Astrocyte (in vitro differentiated cells and primary cell): ENCODE measurements around the gene CPSF4. TPM values are rescaled to one million over a fixed set of nuclear protein-coding genes. Genes with fewer than 3 reads are reported as not detected.

Source experiments
- DNase-seq: peaks from one replicate; pipeline ENCODE4 v3.0.0-alpha.2; 2010; ENCODE audit warnings: low read depth
- FAIRE-seq: peaks from 2 replicates; lab custom pipeline; 2011; peaks lifted over from hg19 to GRCh38; lab: Jason Lieb, UNC
- H2AFZ ChIP-seq: 2 replicates; pipeline ENCODE4 v1.6.0; 2012; ENCODE audit warnings: low read depth, low read length, inconsistent platforms
- H3K27ac ChIP-seq: 2 replicates; pipeline ENCODE4 v1.5.1; 2011; ENCODE audit warnings: low read depth, low read length, inconsistent platforms
- H3K27me3 ChIP-seq: 2 replicates; pipeline ENCODE4 v1.6.0; 2011; ENCODE audit warnings: low read length, inconsistent platforms; ENCODE audit not compliant: insufficient read depth
- H3K36me3 ChIP-seq: 2 replicates; pipeline ENCODE4 v1.5.1; 2011; ENCODE audit warnings: low read length, inconsistent platforms; ENCODE audit not compliant: insufficient read depth
- H3K4me1 ChIP-seq: 2 replicates; pipeline ENCODE4 v1.5.1; 2011; ENCODE audit warnings: low read length, inconsistent platforms; ENCODE audit not compliant: insufficient read depth
- H3K4me2 ChIP-seq: 2 replicates; pipeline ENCODE4 v1.6.0; 2012; ENCODE audit warnings: low read length, inconsistent platforms
- H3K4me3 ChIP-seq: 2 replicates; pipeline ENCODE4 v1.5.1; 2011; ENCODE audit warnings: low read depth, mild to moderate bottlenecking, low read length, inconsistent platforms; ENCODE audit not compliant: insufficient read depth
- H3K79me2 ChIP-seq: 2 replicates; pipeline ENCODE4 v1.6.0; 2012; ENCODE audit warnings: mild to moderate bottlenecking, low read length, inconsistent platforms; ENCODE audit not compliant: insufficient read depth
- H3K9ac ChIP-seq: 2 replicates; pipeline ENCODE4 v1.6.0; 2012; ENCODE audit warnings: mild to moderate bottlenecking, low read length, inconsistent platforms
- H3K9me3 ChIP-seq: 2 replicates; pipeline ENCODE4 v1.5.1; 2012; ENCODE audit warnings: low read depth, mild to moderate bottlenecking, low read length, inconsistent platforms; ENCODE audit not compliant: insufficient read depth
- H4K20me1 ChIP-seq: 2 replicates; pipeline ENCODE4 v1.6.0; 2012; ENCODE audit warnings: low read length, inconsistent platforms; ENCODE audit not compliant: insufficient read depth
- H3K27ac Mint-ChIP-seq: one replicate; pipeline ENCODE4 v1.8.0; 2021; ENCODE audit warnings: mild to moderate bottlenecking, mixed read lengths; ENCODE audit not compliant: unreplicated experiment
- H3K27me3 Mint-ChIP-seq: one replicate; pipeline ENCODE4 v1.8.0; 2021; ENCODE audit warnings: low read depth, mixed read lengths; ENCODE audit not compliant: unreplicated experiment
- H3K36me3 Mint-ChIP-seq: one replicate; pipeline ENCODE4 v1.8.0; 2021; ENCODE audit warnings: low read depth, mixed read lengths; ENCODE audit not compliant: unreplicated experiment
- H3K4me1 Mint-ChIP-seq: one replicate; pipeline ENCODE4 v1.8.0; 2021; ENCODE audit warnings: low read depth, mixed read lengths; ENCODE audit not compliant: unreplicated experiment
- H3K4me3 Mint-ChIP-seq: one replicate; pipeline ENCODE4 v1.8.0; 2021; ENCODE audit warnings: mild to moderate bottlenecking, moderate library complexity, mixed read lengths; ENCODE audit not compliant: unreplicated experiment
- H3K9me3 Mint-ChIP-seq: one replicate; pipeline ENCODE4 v1.8.0; 2021; ENCODE audit warnings: mild to moderate bottlenecking, mixed read lengths; ENCODE audit not compliant: unreplicated experiment
- EZH2 ChIP-seq: IDR thresholded peaks from 2 replicates; pipeline ENCODE4 v1.6.1; 2012; ENCODE audit warnings: mild to moderate bottlenecking, low read length, inconsistent platforms; ENCODE audit not compliant: insufficient read depth
- total RNA-seq: library from RNA; stranded (reverse); gene quantifications from 2 replicates; pipeline ENCODE4 v1.2.1, GENCODE V29; 2021
- TF ChIP-seq, protein P1 (sequence below): IDR thresholded peaks from 2 replicates; pipeline ENCODE4 v1.5.1; 2011; ENCODE audit warnings: low read depth, mild to moderate bottlenecking, inconsistent platforms, low read length, moderate library complexity; ENCODE audit not compliant: insufficient read depth

Gene CPSF4
- total RNA-seq, 1 donor from 2014 or later, result 46.8 TPM

DNA sequence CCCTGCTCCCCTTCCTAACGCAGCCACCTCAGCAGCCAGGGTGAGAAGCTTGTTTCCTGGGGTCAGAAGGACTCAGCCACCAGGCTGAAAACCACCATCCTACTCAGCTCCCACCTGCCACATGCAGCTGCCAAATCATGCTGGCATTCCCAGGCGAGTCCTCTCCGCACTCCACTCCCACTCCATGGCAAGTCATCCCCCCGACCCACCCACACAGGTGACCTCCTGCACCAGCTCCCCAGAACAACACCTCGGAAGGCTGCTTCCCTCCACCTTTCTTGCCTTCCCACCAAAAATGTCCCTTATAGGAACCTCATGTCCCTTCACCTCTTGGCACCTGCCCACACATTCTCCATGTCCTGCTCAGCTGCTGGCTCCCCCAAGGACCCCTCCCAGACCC lies 35.0 kb upstream of the CPSF4 start:
- H2AFZ ChIP-seq, result no peak overlapping the region
- H3K79me2 ChIP-seq, result peaks cover 69% of the 10 kb centered on the region
- TF ChIP-seq EZH2, result no peak
- TF ChIP-seq, protein P1, sequence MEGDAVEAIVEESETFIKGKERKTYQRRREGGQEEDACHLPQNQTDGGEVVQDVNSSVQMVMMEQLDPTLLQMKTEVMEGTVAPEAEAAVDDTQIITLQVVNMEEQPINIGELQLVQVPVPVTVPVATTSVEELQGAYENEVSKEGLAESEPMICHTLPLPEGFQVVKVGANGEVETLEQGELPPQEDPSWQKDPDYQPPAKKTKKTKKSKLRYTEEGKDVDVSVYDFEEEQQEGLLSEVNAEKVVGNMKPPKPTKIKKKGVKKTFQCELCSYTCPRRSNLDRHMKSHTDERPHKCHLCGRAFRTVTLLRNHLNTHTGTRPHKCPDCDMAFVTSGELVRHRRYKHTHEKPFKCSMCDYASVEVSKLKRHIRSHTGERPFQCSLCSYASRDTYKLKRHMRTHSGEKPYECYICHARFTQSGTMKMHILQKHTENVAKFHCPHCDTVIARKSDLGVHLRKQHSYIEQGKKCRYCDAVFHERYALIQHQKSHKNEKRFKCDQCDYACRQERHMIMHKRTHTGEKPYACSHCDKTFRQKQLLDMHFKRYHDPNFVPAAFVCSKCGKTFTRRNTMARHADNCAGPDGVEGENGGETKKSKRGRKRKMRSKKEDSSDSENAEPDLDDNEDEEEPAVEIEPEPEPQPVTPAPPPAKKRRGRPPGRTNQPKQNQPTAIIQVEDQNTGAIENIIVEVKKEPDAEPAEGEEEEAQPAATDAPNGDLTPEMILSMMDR, result no peak
- peaks cover 19% of the 10 kb centered on the region for H3K36me3 Mint-ChIP-seq
- H3K4me2 ChIP-seq, result peak overlapping the region; percentile 4
- peaks cover 22% of the 10 kb centered on the region for H3K36me3 ChIP-seq
- peaks cover 77% of the 10 kb centered on the region for H4K20me1 ChIP-seq
- H3K9me3 Mint-ChIP-seq, result no peaks in the 10 kb centered on the region
- DNase-seq (no peak), FAIRE-seq (no peak)
- H3K9ac ChIP-seq, result peak overlapping the region; percentile 12
- peak overlapping the region; percentile 36 for H3K27ac Mint-ChIP-seq
- H3K27me3 ChIP-seq, result no peaks in the 10 kb centered on the region
- peaks cover 18% of the 10 kb centered on the region for H3K4me1 Mint-ChIP-seq
- no peak overlapping the region for H3K4me3 Mint-ChIP-seq
- H3K4me3 ChIP-seq, result no peak overlapping the region
- no peaks in the 10 kb centered on the region for H3K27me3 Mint-ChIP-seq
- H3K9me3 ChIP-seq, result no peaks in the 10 kb centered on the region
- H3K27ac ChIP-seq, result no peak overlapping the region
- peaks cover 12% of the 10 kb centered on the region for H3K4me1 ChIP-seq

DNA sequence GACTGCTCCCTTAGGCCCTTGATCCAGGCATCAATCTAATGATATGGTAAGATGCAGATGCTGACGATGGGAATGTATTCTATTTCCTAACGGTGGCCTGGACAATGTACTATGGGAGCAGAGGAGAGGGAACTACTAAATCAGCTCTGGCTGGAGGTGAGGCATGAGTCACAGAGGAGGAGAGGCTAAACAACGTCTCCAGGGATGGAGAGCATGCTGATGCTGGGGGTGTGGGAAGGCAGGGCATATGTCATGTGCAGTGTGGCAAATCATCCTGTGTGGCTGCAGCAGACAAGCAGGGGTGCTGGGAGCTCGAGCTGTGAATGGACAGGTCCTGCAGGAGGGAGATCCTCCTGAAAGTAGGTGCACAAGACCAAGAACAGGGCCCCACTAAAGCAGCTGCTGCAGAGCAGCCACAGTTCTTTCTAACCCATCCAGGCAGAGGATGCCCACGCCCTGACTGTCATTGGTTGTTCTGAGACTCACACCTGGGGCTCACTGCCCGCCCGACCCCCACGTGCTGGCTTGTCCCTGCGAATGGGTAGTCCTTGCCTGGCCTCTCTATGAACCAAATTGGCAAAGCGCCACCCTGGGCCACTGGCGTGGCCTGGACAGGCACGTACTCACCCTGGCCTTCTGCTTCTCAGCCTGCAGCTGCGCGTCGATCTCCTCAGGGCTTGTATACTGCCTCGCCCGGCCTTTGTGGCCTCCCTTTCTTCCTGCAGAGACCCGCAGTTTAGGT lies 34.3 kb upstream of the CPSF4 start:
- H3K4me1 Mint-ChIP-seq, result peaks cover 17% of the 10 kb centered on the region
- no peaks in the 10 kb centered on the region for H3K27me3 Mint-ChIP-seq
- no peaks in the 10 kb centered on the region for H3K27me3 ChIP-seq
- no peak overlapping the region for H3K27ac ChIP-seq
- no peak overlapping the region for H2AFZ ChIP-seq
- DNase-seq (peak; percentile 16), FAIRE-seq (no peak)
- peaks cover 12% of the 10 kb centered on the region for H3K4me1 ChIP-seq
- no peak for TF ChIP-seq EZH2
- TF ChIP-seq, protein P1, result no peak
- no peaks in the 10 kb centered on the region for H3K9me3 ChIP-seq
- H3K4me3 ChIP-seq, result no peak overlapping the region
- peaks cover 22% of the 10 kb centered on the region for H3K36me3 ChIP-seq
- peaks cover 17% of the 10 kb centered on the region for H3K36me3 Mint-ChIP-seq
- H3K4me3 Mint-ChIP-seq, result peak overlapping the region; percentile 28
- peak overlapping the region; percentile 12 for H3K9ac ChIP-seq
- H4K20me1 ChIP-seq, result peaks cover 76% of the 10 kb centered on the region
- no peaks in the 10 kb centered on the region for H3K9me3 Mint-ChIP-seq
- peak overlapping the region; percentile 36 for H3K27ac Mint-ChIP-seq
- H3K4me2 ChIP-seq, result peak overlapping the region; percentile 4
- peaks cover 74% of the 10 kb centered on the region for H3K79me2 ChIP-seq

DNA sequence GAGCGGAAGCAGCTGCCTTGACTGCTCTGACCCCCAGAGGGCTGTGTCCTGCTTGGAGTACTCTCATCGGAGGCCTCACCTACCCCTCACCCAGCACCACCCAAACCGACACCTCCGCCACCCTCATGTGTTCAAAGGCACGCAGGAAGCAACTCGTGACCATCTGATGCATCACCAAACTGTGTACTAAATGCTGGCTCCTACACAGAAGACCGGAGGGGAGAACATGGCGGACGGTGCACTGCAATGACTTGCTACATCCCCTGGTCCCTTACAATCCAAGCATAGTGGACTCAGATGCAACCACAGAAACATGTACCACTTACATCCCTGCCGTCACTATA lies 33.8 kb upstream of the CPSF4 start:
- Histone ChIP-seq H3K27ac (no peak overlapping the region), H3K9ac (no peak overlapping the region), H3K27me3 (no peaks in the 10 kb centered on the region), H2AFZ (no peak overlapping the region), H3K79me2 (peaks cover 75% of the 10 kb centered on the region), H4K20me1 (peaks cover 76% of the 10 kb centered on the region), H3K4me2 (no peak overlapping the region), H3K9me3 (no peaks in the 10 kb centered on the region), H3K4me1 (peaks cover 15% of the 10 kb centered on the region), H3K36me3 (peaks cover 22% of the 10 kb centered on the region), H3K4me3 (no peak overlapping the region)
- Mint-ChIP-seq H3K27me3 (no peaks in the 10 kb centered on the region), H3K36me3 (peaks cover 17% of the 10 kb centered on the region), H3K4me1 (peaks cover 17% of the 10 kb centered on the region), H3K4me3 (no peak overlapping the region), H3K9me3 (no peaks in the 10 kb centered on the region), H3K27ac (no peak overlapping the region)
- DNase-seq (no peak), FAIRE-seq (no peak)
- TF ChIP-seq, protein P1, result no peak
- no peak for TF ChIP-seq EZH2
